Mesendoderm (in vitro differentiated cells): ENCODE data around the gene FAM151B.

Experiments
- DNase-seq: peaks from one replicate; pipeline ENCODE4 v3.0.0; 2013
- H2AK5ac ChIP-seq: 2 replicates; pipeline ENCODE4 v1.6.1; 2013; ENCODE audit warnings: low read length, inconsistent platforms
- H2BK120ac ChIP-seq: 2 replicates; pipeline ENCODE4 v1.6.1; 2013; ENCODE audit warnings: low read depth, mild to moderate bottlenecking, low read length, moderate library complexity, mixed read lengths
- H2BK15ac ChIP-seq: replicated peaks from 2 replicates; pipeline ENCODE4 v1.6.1; 2013; ENCODE audit warnings: low read depth, mild to moderate bottlenecking, moderate library complexity
- H2BK5ac ChIP-seq: 2 replicates; pipeline ENCODE4 v1.6.1; 2013; ENCODE audit warnings: low read length, inconsistent platforms
- H3K18ac ChIP-seq: 2 replicates; pipeline ENCODE4 v1.6.1; 2013; ENCODE audit warnings: mild to moderate bottlenecking, low read length, mixed read lengths
- H3K23ac ChIP-seq: one replicate; pipeline ENCODE4 v1.6.1; 2013; ENCODE audit warnings: low read length
- H3K27ac ChIP-seq: 2 replicates; pipeline ENCODE4 v1.5.1; 2013; ENCODE audit warnings: low read depth, mild to moderate bottlenecking, inconsistent platforms, low read length, moderate library complexity
- H3K27me3 ChIP-seq: 2 replicates; pipeline ENCODE4 v1.6.1; 2013; ENCODE audit warnings: low read length, control low read depth, mild to moderate bottlenecking, inconsistent platforms; ENCODE audit not compliant: insufficient read depth, poor library complexity
- H3K36me3 ChIP-seq: 2 replicates; pipeline ENCODE4 v1.6.1; 2013; ENCODE audit warnings: low read length, inconsistent platforms; ENCODE audit not compliant: control insufficient read depth, insufficient read depth
- H3K4ac ChIP-seq: one replicate; pipeline ENCODE4 v1.6.1; 2013; ENCODE audit warnings: low read depth, mild to moderate bottlenecking, low read length, moderate library complexity
- H3K4me1 ChIP-seq: 2 replicates; pipeline ENCODE4 v1.6.1; 2013; ENCODE audit warnings: low read depth, low read length, inconsistent platforms; ENCODE audit not compliant: control insufficient read depth
- H3K4me2 ChIP-seq: 2 replicates; pipeline ENCODE4 v1.6.1; 2013; ENCODE audit warnings: low read length
- H3K4me3 ChIP-seq: 2 replicates; pipeline ENCODE4 v1.5.1; 2013; ENCODE audit warnings: mild to moderate bottlenecking, low read length
- H3K56ac ChIP-seq: one replicate; pipeline ENCODE4 v1.6.1; 2013; ENCODE audit warnings: low read length
- H3K79me1 ChIP-seq: 2 replicates; pipeline ENCODE4 v1.6.1; 2013; ENCODE audit warnings: low read length, inconsistent platforms
- H3K79me2 ChIP-seq: 2 replicates; pipeline ENCODE4 v1.6.1; 2013; ENCODE audit warnings: mild to moderate bottlenecking, low read length; ENCODE audit not compliant: control insufficient read depth, insufficient read depth
- H3K9ac ChIP-seq: 2 replicates; pipeline ENCODE4 v1.6.1; 2013; ENCODE audit warnings: low read length, inconsistent platforms
- H4K5ac ChIP-seq: one replicate; pipeline ENCODE4 v1.6.1; 2013; ENCODE audit warnings: low read length
- H4K8ac ChIP-seq: one replicate; pipeline ENCODE4 v1.6.1; 2013; ENCODE audit warnings: low read depth, mild to moderate bottlenecking, control low read depth, low read length, moderate library complexity
- WGBS: extraction: QIAGEN DNeasy Blood & Tissue Kit; methylation state at CpG from one replicate; pipeline ENCODE4 v1.1.7; 2013; ENCODE audit warnings: low lambda C conversion rate, missing lambda C conversion rate; ENCODE audit not compliant: insufficient coverage; ENCODE audit errors: extremely low coverage; 5-methylcytosine and 5-hydroxymethylcytosine counted together

The FAM151B gene

DNA sequence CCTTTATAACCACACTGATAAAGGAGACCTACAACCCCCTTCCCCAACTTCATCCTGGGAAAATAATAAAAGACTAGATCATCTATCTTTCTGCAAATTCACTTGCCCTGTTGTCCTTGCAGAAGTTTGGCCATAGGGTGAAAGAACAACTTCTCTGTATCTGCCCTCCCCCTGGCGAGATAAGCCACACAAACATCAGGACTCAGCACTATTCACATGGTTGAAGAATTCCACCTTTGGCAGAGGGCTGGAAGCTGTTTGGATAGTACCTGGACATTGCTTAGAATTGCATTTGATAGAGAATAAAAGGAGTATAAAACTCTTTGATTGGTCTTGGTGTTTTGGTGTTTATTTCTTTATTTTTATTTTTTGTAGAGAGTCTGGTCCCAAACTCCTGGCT, 16.9 kb downstream of the FAM151B start:
- no peak overlapping the region for H2BK120ac ChIP-seq
- H3K4me1 ChIP-seq, result no peaks in the 10 kb centered on the region
- no peak for DNase-seq
- H3K79me2 ChIP-seq, result no peaks in the 10 kb centered on the region
- no peaks in the 10 kb centered on the region for H3K36me3 ChIP-seq
- no peak overlapping the region for H4K8ac ChIP-seq
- H3K4me3 ChIP-seq, result no peak overlapping the region
- H4K5ac ChIP-seq, result no peak overlapping the region
- H3K79me1 ChIP-seq, result no peaks in the 10 kb centered on the region
- no peak overlapping the region for H3K18ac ChIP-seq
- no peak overlapping the region for H3K27ac ChIP-seq
- no CpG with 5 or more reads among the region's 1 CpG for WGBS
- no peak overlapping the region for H3K9ac ChIP-seq
- no peak overlapping the region for H2BK15ac ChIP-seq
- no peaks in the 10 kb centered on the region for H3K27me3 ChIP-seq
- H2BK5ac ChIP-seq, result no peak overlapping the region
- H3K4ac ChIP-seq, result no peak overlapping the region
- H3K23ac ChIP-seq, result no peak overlapping the region
- H3K4me2 ChIP-seq, result no peak overlapping the region
- no peak overlapping the region for H3K56ac ChIP-seq
- no peak overlapping the region for H2AK5ac ChIP-seq

DNA sequence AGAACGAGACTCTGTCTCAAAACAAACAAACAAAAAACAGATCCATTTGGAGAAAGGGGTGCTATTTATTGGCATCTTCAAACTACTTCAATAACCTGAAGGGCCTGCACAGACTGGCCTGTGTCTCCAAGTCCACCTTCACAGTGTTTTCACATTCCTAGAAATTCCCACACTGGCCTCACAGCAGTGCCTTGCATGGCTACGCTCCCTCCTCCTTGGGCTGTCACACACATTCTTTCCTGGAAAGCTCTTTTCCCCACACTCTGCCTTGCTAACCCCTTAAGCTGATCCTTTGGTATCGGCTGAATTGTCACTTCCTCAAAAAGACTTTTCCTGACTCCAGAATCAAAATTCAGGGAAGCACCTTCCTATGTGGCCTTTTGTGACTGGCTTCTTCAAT, 19.8 kb downstream of the FAM151B start:
- Histone ChIP-seq H4K5ac (no peak overlapping the region), H3K36me3 (no peaks in the 10 kb centered on the region), H2AK5ac (no peak overlapping the region), H2BK15ac (no peak overlapping the region), H3K4me1 (no peaks in the 10 kb centered on the region), H3K9ac (no peak overlapping the region), H4K8ac (no peak overlapping the region), H2BK5ac (no peak overlapping the region), H3K4me2 (no peak overlapping the region), H3K79me1 (no peaks in the 10 kb centered on the region), H3K27ac (no peak overlapping the region), H2BK120ac (no peak overlapping the region), H3K18ac (no peak overlapping the region), H3K23ac (no peak overlapping the region), H3K4me3 (no peak overlapping the region), H3K27me3 (no peaks in the 10 kb centered on the region), H3K4ac (no peak overlapping the region), H3K79me2 (no peaks in the 10 kb centered on the region), H3K56ac (no peak overlapping the region)
- DNase-seq, result peak; percentile 15
- WGBS, result no CpG with 5 or more reads among the region's 3 CpGs

DNA sequence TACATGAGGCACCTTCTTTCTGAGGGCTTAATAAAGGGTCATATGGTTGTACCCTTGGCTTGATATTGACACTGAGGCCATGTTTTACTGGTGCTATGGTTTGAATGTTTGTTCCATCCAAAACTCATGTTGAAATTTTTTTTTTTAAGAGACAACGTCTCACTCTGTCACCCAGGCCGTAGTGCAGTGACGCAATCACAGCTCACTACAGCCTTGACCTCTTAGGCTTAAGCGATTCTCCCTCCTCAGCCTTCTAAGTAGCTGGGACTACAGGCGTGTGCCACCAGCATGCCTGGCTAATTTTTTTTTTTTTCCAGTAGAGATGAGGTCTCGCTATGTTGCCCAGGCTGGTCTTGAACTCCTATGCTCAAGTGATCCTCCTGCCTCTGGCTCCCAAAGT, 20.9 kb downstream of the FAM151B start:
- Histone ChIP-seq H3K9ac (no peak overlapping the region), H3K36me3 (no peaks in the 10 kb centered on the region), H3K18ac (no peak overlapping the region), H4K5ac (no peak overlapping the region), H3K56ac (no peak overlapping the region), H2AK5ac (no peak overlapping the region), H3K4me2 (no peak overlapping the region), H3K4me1 (no peaks in the 10 kb centered on the region), H3K27ac (no peak overlapping the region), H3K4ac (no peak overlapping the region), H2BK5ac (no peak overlapping the region), H3K79me2 (no peaks in the 10 kb centered on the region), H4K8ac (no peak overlapping the region), H3K27me3 (no peaks in the 10 kb centered on the region), H3K23ac (no peak overlapping the region), H3K4me3 (no peak overlapping the region), H3K79me1 (no peaks in the 10 kb centered on the region), H2BK15ac (no peak overlapping the region), H2BK120ac (no peak overlapping the region)
- no CpG with 5 or more reads among the region's 6 CpGs for WGBS
- DNase-seq, result no peak

DNA sequence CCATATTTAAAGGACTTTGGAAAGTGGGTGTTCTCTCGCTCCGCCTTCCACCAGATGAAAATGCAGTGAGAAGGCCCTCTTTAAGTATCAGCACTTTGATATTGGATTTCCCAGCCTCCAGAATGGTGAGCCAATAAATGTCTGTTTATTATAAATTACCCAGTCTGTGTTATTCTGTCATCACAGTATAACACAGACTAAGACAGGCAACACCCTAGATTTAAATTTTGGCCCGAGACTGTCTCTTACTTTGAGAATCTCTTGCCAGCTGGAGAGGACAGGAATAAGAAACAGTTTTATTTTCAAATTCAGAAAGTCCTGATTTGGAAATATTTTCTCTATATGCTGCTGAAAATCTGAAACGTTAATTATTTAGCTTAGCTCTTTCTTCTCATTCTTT, 21.5 kb downstream of the FAM151B start:
- Histone ChIP-seq H3K4me3 (no peak overlapping the region), H3K4me2 (no peak overlapping the region)
- no CpG with 5 or more reads among the region's 4 CpGs for WGBS

DNA sequence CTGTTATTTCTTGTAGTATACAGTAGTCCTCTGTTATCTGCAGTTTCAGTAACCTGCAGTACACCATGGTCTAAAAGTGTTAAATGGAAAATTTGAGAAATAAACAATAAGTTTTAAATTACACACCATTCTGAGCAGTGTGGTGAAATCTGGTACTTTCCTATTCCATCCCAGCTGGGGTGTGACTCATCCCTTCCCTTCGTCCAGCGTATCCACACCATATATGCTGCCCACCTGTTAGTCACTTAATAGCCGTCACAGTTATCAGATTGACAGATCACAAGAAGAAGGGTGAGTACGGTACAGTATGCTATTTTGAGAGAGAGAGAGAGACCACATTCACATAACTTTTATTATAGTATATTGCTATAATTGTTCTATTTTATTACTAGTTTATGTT, 28.9 kb downstream of the FAM151B start:
- H3K27me3 ChIP-seq, result no peaks in the 10 kb centered on the region
- no peaks in the 10 kb centered on the region for H3K79me2 ChIP-seq
- H3K79me1 ChIP-seq, result no peaks in the 10 kb centered on the region
- no peak overlapping the region for H3K27ac ChIP-seq
- no peak overlapping the region for H2BK5ac ChIP-seq
- H2BK120ac ChIP-seq, result no peak overlapping the region
- H3K18ac ChIP-seq, result no peak overlapping the region
- no peak overlapping the region for H3K23ac ChIP-seq
- WGBS, result no CpG with 5 or more reads among the region's 4 CpGs
- H3K4ac ChIP-seq, result no peak overlapping the region
- no peak overlapping the region for H3K4me2 ChIP-seq
- H2BK15ac ChIP-seq, result no peak overlapping the region
- DNase-seq, result no peak
- no peaks in the 10 kb centered on the region for H3K4me1 ChIP-seq
- H3K4me3 ChIP-seq, result no peak overlapping the region
- no peak overlapping the region for H4K5ac ChIP-seq
- H2AK5ac ChIP-seq, result no peak overlapping the region
- no peak overlapping the region for H3K9ac ChIP-seq
- no peak overlapping the region for H4K8ac ChIP-seq
- H3K36me3 ChIP-seq, result no peaks in the 10 kb centered on the region
- H3K56ac ChIP-seq, result no peak overlapping the region

More for the DNA sequence above, 21.5 kb downstream of the FAM151B start:
- no peak overlapping the region for H4K8ac ChIP-seq
- H2BK120ac ChIP-seq, result no peak overlapping the region
- H3K36me3 ChIP-seq, result no peaks in the 10 kb centered on the region
- no peak overlapping the region for H2AK5ac ChIP-seq
- no peak overlapping the region for H3K27ac ChIP-seq
- H3K56ac ChIP-seq, result no peak overlapping the region
- H3K4ac ChIP-seq, result no peak overlapping the region
- H2BK5ac ChIP-seq, result no peak overlapping the region
- no peak overlapping the region for H3K23ac ChIP-seq
- DNase-seq, result no peak
- no peak overlapping the region for H3K18ac ChIP-seq
- H3K4me1 ChIP-seq, result no peaks in the 10 kb centered on the region
- no peak overlapping the region for H3K9ac ChIP-seq
- no peaks in the 10 kb centered on the region for H3K27me3 ChIP-seq
- H2BK15ac ChIP-seq, result no peak overlapping the region
- no peaks in the 10 kb centered on the region for H3K79me2 ChIP-seq
- H4K5ac ChIP-seq, result no peak overlapping the region
- no peaks in the 10 kb centered on the region for H3K79me1 ChIP-seq

DNA sequence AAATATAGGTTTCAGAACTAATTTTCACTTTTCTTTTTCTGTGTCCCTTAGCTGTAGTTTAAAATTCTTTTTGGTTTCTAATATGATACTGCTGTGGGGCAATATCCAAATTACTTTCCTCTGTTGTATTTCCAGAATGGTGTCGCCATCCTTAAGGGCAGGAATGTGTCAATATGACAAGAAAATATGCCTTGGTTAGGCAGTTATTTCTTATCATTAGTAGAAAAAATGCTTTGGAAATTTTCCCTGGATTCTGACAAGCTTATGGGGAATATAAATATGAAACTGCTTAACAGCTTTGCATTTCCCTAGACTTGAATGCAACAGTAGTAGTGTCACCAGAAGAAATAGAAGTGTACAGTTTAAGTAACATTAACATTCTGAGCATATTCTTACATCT, 52.8 kb downstream of the FAM151B start:
- H3K27ac ChIP-seq, result no peak overlapping the region
- no peak overlapping the region for H3K9ac ChIP-seq
- H3K79me1 ChIP-seq, result no peaks in the 10 kb centered on the region
- H3K36me3 ChIP-seq, result no peaks in the 10 kb centered on the region
- no peak overlapping the region for H2BK5ac ChIP-seq
- H3K27me3 ChIP-seq, result no peaks in the 10 kb centered on the region
- DNase-seq, result no peak
- H3K4ac ChIP-seq, result no peak overlapping the region
- H2BK15ac ChIP-seq, result no peak overlapping the region
- H4K5ac ChIP-seq, result no peak overlapping the region
- H3K56ac ChIP-seq, result no peak overlapping the region
- no peaks in the 10 kb centered on the region for H3K79me2 ChIP-seq
- no peaks in the 10 kb centered on the region for H3K4me1 ChIP-seq
- no peak overlapping the region for H2AK5ac ChIP-seq
- no CpG with 5 or more reads among the region's 1 CpG for WGBS
- H3K23ac ChIP-seq, result no peak overlapping the region
- no peak overlapping the region for H3K18ac ChIP-seq
- no peak overlapping the region for H4K8ac ChIP-seq
- no peak overlapping the region for H3K4me2 ChIP-seq
- no peak overlapping the region for H2BK120ac ChIP-seq
- no peak overlapping the region for H3K4me3 ChIP-seq
